D341Med (cell line): Measurements from ENCODE around the gene INAFM1.
"Not testable (repeated sequence)": the region's sequence is repeated elsewhere in the genome, so short reads cannot be mapped to it uniquely, and the experiment has no call there.

Experiments used
- DNase-seq: peaks from one replicate; pipeline ENCODE4 v3.0.0; 2012; ENCODE audit warnings: low spot score

Gene INAFM1

DNA sequence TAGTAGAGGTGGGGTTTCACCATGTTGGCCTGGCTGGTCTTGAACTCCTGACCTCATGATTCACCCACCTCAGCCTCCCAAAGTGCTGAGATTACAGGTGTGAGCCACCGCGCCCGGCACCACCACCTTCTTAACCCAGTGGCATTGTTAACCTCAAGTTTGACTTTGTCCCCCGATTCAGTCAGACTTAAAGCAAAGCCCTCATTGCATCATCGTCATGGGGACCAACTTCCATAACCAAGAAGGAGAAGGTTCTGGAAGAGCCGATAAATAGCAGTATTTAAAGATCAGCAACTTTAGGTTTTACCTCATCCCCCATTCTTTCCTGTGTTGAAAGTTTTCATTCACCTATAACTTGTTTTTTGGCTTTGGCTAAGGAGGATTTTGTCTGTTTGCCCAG lies 6.7 kb upstream of the INAFM1 start:
- no peak for DNase-seq

DNA sequence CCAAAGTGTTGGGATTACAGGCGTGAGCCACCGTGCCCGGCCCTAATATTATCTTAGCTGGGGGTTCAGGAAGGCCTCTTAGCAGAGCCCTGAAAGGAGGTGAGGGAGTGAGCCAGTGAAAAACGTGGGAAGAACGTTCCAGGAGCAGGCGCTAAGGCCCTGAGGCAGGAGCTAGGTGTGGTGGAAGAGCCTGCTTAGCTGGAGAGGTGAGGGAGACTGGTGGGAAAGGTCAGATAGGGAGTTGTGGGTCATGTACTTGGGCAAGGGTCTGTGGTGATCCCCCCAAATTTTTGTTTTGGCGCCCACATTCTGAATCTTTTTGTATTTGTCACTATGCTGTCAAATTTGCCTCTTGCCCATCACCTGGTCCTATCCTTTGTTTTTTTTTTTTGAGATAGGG lies 5.1 kb upstream of the INAFM1 start:
- no peak for DNase-seq

DNA sequence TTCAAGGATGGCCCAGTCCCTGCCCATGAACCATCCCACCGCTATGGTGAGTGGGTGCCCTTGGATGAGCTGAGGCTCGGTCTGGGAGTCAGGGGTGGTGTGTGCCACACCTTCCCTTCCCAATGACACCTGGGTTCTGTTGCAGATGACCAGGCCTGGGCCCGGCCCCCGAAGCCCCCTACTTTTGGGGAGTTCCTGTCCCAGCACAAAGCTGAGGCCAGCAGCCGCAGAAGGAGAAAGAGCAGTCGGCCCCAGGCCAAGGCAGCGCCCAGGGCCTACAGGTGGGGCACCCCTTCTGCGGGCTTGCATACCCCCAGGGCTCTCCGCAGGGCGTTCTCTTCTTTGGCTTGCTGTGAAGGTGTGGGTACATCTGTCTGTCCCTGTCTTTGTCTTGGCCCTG lies 4.3 kb upstream of the INAFM1 start:
- no peak for DNase-seq

DNA sequence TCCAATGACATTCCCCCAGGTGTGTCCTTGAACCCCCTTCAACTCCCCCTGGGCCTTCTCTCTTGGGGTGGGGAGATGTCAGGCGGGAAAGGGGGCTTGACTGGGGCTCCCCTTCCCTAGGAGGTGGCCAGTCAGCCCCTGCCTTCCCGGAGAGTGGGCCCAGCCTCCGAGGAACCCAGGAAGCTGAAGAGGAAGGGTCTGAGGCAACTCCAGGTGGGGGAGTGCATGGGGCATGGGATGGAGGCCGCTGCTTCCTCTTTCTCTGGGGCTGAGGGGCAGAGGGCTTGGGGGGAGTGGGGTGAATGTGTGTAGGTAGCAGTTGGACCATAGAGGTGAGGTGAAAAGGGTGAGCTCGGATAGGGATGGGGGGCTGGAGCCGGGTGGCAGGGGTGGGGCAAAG lies 2.7 kb upstream of the INAFM1 start:
- peak; percentile 59 for DNase-seq

DNA sequence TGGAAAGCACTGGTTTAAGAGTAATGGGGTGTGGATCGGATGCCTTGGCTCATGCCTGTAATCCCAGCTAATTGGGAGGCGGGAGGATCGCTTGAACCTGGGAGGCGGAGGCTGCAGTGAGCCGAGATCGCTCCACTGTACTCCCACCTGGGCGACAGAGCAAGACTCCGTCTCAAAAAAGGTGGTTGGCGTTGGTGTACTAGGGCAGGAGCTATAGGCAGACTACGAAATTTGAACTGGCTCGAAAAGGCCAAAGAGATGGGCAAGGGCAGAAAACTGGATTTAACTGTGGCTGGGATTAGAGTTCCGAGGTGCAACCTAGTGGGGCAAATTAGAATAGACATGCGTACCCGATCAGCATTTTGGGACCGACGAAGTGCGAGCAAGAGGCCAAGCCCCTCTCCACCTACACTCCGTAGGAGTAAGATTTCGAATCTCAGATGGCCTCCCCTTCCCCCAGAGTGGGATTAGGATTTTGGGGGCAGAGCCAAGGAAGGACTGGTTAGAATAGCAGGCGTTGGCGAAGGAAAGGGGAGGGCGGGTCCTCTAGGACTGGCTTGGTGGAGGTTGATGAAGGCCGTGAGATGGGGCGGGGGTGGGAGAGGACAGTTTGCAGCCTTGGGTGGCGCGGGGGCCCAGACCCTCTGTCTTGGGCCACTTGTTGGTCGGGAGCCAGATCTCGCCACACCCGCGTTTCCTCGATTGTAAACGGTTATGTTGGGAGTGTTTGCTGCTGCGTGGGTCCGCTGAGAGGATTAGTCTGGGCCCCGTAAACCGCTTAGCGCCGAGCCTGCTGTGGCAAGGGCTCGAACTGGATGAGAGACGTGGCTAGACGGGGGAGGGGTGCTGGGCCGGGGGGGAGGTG lies 2.0 kb upstream of the INAFM1 start:
- peak; percentile 87 for DNase-seq

DNA sequence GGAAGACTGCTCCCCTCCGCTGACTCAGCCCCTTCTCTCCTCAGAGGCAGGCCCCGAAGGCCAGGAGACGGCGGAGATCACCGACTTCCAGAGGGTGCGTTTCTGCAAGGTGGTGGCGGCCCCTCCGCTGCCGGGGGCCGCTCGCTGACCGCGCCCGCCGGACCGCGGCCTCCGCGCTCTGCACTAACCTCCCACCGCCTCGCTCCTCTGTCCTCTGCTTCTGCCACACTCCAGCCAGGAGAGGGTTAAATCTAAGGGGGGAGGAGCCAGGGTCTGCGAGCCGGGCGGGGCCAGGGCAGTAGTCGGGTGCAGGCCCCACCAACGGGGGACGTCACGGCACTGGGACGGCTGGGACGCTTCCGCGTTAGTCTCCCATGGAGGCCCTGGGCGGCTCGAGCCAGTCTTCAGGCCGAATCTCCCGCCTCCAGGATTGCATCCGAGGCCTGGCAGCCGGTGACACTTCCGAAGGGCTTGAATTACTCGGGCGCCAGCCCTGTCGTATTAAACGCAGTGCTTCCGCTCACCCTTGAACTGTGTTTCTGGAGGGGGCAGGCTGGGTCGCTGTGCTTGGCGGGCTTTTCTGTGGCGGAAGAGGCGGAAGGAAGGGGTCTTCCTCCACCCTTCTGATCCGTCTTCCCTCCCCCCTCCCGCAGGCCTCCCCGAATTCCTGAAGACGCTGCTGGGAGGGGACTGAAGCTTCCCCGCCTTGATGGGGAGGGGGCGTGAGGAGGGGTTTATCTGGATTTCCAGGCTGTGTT lies 1.2 kb upstream of the INAFM1 start:
- peak; percentile 89 for DNase-seq

DNA sequence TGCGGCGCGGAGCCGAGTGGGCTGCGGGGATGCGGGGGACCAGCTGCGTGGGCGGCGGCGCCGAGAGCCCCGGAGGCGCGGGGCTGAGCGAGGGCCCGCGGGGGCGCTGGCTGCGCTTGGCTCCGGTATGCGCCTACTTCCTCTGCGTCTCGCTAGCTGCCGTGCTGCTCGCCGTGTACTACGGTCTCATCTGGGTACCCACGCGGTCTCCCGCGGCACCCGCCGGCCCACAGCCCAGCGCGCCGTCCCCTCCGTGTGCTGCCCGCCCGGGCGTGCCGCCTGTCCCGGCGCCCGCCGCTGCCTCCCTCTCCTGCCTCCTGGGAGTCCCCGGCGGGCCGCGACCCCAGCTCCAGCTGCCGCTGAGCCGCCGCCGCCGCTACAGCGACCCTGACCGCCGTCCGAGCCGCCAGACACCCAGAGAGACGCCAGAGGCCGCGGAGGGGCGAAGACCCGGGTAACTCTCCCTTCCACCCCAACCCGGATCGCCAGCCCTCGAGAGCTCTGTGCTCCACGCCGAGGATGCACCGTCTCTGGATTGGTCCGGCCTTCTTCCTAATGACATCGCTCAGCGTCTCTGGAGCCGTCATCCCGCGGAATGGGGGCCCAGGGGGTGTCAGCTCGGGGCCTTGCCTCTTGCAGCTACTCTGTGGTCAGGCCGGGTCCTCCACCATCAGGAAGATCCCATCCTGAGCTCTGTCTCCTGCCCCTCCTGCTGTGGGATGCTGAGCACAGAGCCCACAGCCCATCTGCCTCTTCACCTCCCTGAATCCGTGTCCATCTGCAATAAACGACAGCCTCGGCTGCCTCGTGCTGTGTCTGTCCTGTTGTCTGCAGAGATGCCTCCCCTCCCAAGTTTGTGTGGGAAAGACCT lies 441 bp downstream of the INAFM1 start:
- no peak for DNase-seq

DNA sequence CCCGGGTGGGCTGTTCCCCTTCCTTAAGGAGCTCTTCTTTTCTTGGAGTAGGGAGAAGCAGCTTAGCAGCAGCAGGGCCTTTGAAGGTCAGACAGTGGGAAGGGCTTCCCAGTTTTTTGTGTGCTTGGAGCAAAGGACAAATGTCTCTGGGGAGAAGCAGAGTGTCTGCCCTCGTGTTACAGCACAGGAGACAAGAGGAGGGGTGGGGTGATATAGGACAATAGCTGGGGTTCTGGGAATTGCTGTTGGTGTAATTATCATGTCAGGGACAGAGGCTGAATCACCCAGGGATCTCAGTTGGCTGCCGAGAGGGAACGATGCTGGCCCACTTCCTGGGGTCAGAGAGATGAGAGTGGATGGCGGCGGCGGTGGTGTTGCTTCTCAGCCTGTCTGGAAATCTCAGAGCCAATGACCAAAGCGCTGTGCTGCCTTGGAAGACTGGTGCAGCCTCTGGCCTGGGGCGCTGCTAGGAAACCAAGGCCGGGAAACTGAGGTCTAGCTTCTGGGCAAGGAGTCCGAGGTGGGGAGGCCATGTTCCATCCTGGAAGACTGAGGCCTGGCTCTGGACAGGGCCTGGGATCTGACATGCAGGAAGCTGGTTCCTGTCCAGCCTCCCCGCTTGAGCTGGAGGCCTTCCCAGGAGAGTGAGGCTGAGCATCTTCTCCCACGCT lies 1.2 kb downstream of the INAFM1 start:
- DNase-seq: no peak

DNA sequence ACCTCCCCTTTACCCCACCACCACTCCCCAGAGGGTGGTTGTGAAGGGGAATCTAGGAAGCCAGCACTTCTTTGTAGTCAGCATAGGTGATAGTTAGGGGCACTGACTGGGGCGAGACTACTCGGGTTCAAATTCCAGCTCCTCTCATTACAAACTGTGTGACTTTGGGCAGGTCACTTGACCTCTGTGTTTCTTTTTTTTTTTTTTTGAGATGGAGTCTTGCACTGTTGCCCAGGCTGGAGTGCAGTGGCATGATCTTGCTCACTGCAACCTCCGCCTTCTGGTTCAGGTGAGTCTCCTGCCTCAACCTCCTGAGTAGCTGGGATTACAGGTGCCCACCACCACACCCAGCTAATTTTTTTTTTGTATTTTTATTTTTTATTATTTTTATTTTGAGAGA lies 1.8 kb downstream of the INAFM1 start:
- DNase-seq: not testable (repeated sequence)

DNA sequence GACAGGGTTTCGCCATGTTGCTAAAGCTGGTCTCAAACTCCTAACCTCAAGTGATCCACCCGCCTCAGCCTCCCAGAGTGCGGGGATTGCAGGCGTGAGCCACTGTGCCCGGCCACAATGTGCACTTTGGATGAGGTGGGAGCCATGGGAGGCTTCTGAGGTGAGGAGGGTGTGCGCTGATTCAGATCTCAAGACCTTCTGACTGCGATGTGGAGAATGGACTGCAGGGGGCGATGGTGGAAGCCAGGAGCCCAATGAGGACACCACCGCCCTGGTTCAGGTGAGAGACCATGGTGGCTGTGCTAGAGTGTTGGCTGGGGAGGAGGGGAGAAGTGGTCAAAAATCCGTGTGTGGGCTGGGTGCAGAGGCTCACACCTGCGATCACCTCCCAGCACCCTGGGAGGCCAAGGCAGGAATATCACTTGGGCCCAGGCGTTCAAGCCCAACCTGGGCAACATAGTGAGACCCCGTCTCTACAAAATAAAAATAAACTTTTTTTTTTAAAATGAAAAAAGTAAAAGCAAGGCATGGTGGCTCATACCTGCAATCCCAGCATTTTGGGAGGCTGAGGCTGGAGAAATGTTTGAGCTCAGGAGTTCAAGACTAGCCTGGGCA lies 5.6 kb downstream of the INAFM1 start:
- no peak for DNase-seq

DNA sequence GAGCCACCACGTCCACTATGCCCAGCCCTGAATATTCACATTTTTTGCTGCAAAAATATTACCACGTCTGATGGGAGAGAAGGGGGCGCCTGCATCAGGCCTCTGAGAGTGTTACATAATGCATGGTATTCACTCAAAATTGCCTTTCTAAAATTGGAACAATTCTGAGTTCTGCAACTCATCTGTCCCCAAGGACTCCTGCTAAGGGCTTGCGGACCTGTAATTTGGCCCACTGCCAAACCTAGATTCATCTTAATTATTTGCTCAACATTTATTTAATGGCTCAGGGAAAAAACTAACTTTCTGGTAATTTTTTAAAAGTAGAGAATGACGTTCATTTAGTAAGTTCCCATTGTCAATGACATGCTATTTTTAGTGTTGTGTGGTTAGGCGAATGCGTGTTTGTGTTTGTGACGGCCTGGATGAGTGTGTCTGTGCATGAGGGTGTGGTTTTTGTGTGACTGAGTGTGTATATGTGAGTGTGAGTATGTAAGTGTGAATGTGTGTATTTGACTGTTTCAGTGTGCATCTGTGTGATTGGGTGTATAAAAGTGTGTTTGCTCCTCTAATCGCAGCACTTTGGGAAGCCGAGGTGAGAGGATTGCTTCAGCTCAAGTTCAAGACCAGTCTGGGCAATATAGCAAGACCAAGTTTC lies 8.8 kb downstream of the INAFM1 start:
- no peak for DNase-seq

DNA sequence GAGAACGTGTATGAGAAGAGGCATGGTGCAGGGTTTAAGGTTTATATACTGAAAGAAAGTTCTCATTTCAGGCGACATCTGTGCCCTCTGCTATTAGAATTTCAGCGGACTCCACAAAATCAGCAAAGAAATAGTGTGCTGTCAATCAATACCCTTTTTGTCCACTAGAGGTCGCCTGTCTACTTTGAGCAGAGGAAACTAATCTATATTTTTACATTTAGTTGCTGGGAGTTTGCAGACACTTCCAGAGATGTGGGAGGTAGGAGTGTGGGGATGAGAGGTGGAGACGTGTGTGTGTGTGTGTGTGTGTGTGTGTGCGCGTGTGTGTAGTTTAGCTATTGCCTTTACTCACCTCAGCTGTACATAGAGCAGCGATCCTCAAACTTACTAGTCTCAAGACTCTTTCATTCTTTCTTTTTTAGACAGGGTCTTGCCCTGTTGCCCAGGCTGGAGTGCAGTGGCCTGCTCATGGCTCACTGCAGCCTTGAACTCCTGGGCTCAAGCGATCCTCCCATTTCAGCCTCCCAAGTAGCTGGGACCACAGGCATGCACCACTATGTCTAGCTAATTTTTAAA lies 9.7 kb downstream of the INAFM1 start:
- DNase-seq: peak; percentile 54

DNA sequence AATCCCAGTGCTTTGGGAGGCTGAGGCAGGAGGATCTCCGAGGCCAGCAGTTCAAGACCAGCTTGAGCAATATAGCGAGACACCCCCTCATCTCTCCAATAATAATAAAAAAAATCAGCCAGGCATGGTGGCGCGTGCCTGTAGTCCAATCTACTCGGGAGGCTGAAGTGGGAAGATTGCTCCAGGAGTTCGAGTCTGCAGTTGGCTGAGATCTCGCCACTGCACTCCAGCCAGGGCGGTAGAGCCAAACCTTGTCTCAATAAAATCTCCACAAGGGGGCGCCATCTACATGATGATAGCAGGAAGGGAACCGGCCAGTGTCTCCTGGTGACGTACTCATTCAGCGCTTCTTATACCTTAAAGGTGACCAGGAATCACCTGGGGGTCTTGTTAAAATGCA lies 21.4 kb downstream of the INAFM1 start:
- DNase-seq: peak; percentile 80

DNA sequence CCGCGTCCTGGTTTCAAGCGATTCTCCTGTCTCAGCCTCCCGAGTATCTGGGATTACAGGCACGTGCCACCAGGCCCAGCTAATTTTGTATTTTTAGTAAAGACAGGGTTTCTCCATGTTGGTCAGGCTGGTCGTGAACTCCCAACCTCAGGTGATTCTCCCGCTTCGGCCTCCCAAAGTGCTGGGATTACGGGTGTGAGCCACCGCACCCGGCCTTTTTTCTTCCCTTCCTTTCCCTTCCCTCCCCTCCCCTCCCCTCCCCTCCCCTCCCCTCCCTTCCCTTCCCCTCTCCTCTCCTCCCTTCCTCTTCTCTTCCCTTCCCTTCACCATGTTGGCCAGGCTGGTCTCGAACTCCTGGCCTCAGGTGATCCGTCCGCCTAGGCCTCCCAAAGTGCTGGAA lies 26.2 kb downstream of the INAFM1 start:
- not testable (repeated sequence) for DNase-seq

DNA sequence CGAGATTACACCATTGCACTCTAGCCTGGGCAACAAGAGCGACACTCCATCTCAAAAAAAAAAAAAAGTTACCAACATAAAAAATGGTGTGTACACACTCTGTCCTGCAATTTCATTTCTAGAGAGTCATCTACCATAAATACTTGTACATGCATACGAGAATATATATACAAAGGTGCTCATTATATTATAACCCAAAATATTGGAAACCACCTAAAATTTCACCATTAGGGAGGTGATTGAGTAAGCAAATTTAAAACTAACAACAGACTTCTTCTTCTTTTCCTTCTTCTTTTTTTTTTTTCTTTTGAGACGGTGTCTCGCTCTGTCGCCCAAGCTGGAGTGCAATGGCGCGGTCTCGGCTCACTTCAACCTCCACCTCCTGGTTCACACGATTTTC lies 27.6 kb downstream of the INAFM1 start:
- DNase-seq: no peak

DNA sequence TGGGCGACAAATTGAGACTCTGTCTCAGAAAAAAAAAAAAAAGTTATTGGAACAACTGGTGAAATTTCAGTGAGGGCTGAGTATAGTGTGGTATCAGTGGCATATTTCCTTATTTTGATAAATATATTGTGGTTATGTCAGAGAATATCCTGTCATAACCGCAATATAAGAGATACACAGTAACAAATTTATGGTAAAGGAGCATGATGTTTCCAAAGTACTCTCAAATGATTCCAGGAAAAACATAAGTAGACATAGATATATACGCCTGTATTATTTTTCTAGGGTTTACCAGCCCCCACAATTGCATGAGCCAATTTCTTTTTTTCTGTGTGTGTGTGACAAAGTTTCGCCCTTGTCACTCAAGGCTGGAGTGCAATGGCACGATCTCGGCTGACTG lies 29.3 kb downstream of the INAFM1 start:
- DNase-seq: no peak

DNA sequence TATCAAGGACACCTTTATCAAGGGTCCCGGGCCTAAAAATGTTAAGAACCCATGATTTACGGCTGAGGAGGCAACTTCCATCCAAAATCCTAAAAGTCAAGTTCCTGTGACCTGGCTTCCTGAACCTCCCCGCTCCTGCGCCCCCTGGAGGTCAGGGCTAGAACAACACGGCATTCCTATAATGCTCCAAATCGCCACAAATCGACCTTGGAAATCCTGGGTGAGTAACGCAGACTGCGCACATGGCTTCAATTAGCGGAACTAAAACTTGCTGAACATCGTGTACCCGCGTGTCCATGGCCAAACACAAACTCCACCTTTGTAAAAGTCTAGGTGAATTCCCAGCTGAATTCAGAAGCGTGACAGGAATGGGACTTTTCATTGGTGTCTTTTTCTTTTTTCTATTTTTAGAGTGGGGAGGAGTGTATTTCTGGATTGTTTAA lies 30.6 kb downstream of the INAFM1 start:
- peak; percentile 84 for DNase-seq

DNA sequence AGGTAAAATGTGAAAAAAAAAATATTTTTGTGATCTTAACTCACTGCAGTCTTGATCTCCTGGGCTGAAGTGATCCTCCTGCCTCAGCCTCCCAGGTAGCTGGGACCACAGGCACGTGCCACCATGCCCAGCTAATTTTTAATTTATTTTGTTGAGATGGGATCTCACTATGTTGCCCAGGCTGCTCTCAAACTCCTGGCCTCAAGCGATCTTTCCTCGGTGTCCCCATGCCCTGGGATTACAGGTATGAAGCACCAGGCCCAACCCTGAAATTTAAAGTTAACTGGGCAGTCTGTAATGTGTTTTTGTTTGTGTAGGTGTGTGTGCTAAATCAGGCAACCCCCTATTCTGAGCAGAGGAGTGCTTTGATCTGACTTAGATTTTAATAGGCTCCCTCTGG lies 31.6 kb downstream of the INAFM1 start:
- no peak for DNase-seq

DNA sequence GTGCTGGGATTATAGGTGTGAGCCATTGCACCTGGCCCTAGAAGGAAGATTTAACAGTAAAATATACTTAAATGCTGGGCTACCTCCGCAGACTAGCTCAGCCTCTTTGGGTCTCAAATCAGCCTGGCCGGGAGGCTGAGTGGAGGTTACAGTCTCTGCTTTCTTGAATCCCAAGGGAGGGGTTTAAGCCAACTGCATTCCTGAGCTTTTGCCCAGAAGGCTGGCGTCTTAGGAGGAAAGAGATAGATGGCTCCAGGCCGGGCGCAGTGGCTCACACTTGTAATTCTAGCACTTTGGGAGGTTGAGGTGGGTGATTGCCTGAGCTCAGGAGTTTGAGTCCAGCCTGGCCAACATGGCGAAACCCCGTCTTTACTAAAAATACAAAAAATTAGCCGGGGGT lies 34.4 kb downstream of the INAFM1 start:
- DNase-seq: peak; percentile 60

DNA sequence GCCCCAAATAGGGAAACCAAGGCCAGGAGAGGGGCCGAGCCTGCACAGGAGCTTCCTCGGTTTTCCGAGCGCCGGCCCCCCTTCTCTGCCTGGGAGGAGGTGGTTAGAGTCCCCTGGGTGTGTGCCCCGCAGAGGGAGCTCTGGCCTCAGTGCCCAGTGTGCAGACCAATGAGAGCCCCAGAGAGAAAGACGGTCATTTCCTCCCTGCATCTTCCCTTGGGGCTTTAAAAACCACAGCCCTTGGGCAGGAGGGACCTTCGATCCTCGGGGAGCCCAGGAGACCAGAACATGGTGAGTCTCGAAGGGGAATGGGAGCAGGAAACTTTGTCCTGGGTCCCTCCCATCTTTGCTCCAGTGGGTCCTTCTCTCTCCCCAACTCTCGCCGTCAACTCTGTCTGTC lies 34.9 kb downstream of the INAFM1 start, which contains the start of gene C5AR1:
Gene C5AR1 (plus strand): TSS at position 254 of the 400 bp plus-strand sequence. CDS start 35 bp downstream, at position 289.
- no peak for DNase-seq
